Measurements from ENCODE around the gene WWTR1. TPM values are rescaled to one million over a fixed set of nuclear protein-coding genes. Genes with fewer than 3 reads are reported as not detected.

Gene WWTR1
- total RNA-seq = 68.7 and 72.3 TPM in 2 replicates

DNA sequence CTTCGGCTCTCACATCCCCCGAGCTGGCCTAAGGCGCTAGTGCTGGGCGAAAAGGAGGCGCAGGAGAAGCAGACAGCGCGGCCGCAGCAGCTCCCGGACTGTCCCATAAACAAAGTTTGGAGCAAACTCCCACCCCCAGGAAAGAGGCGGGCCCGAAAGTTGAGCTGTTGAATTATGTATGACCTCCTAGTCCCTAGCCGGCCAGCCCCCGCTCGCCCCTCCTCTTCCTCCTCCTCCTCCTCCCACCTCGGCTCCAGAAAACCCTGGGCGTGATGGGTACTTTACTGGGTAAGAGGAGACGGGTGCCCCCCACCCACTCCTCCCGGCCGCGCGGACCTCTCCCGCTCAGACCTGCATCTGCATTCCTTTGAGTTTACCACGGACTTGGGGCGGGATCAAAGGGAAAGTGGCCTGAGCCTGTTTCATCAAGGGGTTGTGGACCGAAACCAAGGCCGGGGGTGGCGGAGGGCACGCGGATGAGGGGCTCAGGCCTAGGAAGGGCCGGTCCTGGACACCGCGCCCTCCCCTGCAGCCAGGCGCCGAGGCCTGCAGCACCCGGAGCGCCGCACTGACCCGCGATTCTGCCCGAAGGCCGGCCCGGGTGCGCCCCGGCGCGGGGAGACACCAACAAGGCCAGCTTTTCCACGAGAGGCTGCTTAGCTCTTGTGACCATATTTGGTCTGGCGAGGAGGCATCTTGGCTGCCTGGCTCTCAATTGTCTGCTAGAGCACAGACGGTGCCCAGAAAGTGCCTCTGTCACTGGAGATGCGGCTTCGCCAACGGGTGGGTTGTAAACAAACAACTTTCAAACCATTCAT lies at the start of gene WWTR1:
Gene WWTR1 (minus strand): TSS at position 100 of the 818 bp plus-strand sequence. CDS start 719 bp downstream, outside the sequence.

DNA sequence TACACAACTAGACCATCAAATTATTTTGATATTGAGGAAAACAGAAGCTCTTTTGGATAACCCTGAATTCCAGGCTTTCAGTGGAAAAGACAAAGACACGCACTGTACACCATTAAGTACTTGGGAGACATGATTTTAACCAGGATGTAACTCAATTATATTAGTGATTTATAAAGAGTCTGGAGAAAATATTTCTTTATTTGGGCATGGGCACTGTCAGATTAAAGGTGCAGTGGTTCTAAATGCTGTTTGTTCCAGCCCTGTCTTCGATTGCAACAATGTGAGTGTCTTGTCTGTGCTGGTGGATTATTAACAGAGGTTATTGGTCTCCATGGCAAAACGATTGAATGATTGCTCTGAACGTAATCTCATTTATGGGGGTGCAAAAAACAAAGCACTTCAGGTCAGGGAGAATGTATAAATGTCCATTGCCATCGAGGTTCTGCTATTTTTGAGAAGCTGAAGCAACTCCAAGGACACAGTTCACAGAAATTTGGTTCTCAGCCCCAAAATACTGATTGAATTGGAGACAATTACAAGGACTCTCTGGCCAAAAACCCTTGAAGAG lies 183.5 kb downstream of the WWTR1 start, which contains the start of gene TM4SF4:
Gene TM4SF4 (plus strand): TSS at position 448 of the 568 bp plus-strand sequence. CDS start 181 bp downstream, outside the sequence.

Small RNA genes lying within 50 kb of the gene (small RNA-seq; reads per million reads assigned to genes)
- not detected for gene RNU6-1098P

Other genes starting within 250 kb of the WWTR1 start
- gene TM4SF4, start 183.3 kb downstream of the WWTR1 start, total RNA-seq = not detected in 2 replicates
- gene COMMD2, start 94.5 kb upstream of the WWTR1 start, total RNA-seq = 25.5 and 37.1 TPM in 2 replicates
- gene ANKUB1, start 134.5 kb upstream of the WWTR1 start, total RNA-seq = not detected in 2 replicates
- 123 and 190 TPM in 2 replicates for gene RNF13, start 155.2 kb upstream of the WWTR1 start, total RNA-seq

Measured in placental epithelial cell (primary cell).